Epithelial cell of proximal tubule (primary cell): ENCODE measurements around the gene TXNRD1. TPM values are rescaled to one million over a fixed set of nuclear protein-coding genes. Genes with fewer than 3 reads are reported as not detected.

ENCODE experiments used
- DNase-seq: peaks from one replicate; pipeline ENCODE4 v3.0.0-alpha.2; 2011; ENCODE audit warnings: low read depth
- H3K4me3 ChIP-seq: 2 replicates; pipeline ENCODE4 v1.5.1; 2011; ENCODE audit warnings: low read depth, mild to moderate bottlenecking, low read length
- total RNA-seq: library from RNA; depleted of rRNA; stranded (reverse); fragments of >200 nt; gene quantifications from 2 replicates; pipeline ENCODE4 v1.2.3, GENCODE V29; 2015
- TF ChIP-seq, protein P1 (sequence below): conservative IDR thresholded peaks from 2 replicates; pipeline ENCODE4 v1.5.1; 2012; ENCODE audit warnings: low read depth, mild to moderate bottlenecking, low read length

Gene TXNRD1
- total RNA-seq, 1 donor from 2014 or later: 268 TPM

DNA sequence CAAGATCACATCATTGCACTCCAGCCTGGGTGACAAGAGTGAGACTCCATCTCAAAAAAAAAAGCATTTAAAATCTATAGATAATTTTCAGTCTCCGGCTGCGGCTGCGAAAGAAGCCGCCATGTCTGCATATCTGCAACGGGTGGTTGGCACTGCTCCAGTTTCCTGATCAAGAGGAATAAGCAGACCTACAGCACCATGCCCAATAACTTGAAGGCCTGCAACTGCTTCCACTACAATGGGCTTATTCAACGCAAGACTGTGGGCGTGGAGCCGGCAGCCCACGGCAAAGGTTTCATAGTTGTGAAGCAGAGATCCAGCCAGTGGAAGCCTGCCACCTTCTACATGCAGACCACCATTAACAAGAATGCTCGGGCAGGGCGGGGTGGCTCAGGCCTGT lies 57.4 kb downstream of the TXNRD1 start:
- no peak for DNase-seq
- TF ChIP-seq, protein P1, sequence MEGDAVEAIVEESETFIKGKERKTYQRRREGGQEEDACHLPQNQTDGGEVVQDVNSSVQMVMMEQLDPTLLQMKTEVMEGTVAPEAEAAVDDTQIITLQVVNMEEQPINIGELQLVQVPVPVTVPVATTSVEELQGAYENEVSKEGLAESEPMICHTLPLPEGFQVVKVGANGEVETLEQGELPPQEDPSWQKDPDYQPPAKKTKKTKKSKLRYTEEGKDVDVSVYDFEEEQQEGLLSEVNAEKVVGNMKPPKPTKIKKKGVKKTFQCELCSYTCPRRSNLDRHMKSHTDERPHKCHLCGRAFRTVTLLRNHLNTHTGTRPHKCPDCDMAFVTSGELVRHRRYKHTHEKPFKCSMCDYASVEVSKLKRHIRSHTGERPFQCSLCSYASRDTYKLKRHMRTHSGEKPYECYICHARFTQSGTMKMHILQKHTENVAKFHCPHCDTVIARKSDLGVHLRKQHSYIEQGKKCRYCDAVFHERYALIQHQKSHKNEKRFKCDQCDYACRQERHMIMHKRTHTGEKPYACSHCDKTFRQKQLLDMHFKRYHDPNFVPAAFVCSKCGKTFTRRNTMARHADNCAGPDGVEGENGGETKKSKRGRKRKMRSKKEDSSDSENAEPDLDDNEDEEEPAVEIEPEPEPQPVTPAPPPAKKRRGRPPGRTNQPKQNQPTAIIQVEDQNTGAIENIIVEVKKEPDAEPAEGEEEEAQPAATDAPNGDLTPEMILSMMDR: no peak
- no peak overlapping the region for H3K4me3 ChIP-seq

DNA sequence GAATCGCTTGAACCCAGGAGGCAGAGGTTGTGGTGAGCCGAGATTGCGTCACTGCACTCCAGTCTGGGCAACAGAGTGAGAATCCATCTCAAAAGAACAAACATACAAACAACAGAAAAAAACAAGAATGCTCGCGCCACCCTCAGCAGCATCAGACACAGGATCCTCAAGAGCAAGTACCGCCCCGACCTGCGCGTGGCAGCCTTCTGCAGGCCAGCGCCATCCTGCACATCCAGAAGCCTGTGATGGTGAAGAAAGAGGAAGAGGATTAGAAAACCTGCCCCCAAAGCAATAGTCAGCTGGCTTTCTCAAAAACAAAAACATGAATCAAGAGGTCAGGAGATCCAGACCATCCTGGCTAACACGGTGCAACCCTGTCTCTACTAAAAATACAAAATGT lies 57.9 kb downstream of the TXNRD1 start:
- TF ChIP-seq, protein P1: no peak
- DNase-seq: no peak
- H3K4me3 ChIP-seq: no peak overlapping the region

DNA sequence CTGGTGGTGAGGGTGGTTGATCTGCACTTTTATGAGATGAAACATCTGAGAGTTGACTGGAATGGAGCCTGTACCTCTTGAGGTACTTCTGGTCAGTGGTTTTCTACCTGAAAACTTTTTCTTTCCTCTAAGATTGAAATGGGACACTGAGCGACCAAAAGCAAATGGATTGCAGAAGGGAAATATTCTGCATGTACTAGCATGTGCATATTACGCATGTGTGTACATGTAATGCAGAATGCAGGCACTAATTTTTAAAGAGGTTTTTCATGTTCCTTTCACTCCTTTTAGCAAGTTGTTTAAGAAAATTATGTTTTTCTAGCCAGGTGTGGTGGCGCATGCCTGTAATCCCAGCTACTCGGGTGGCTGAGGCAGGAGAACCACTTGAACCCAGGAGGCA lies 59.2 kb downstream of the TXNRD1 start:
- no peak for DNase-seq
- TF ChIP-seq, protein P1: no peak

DNA sequence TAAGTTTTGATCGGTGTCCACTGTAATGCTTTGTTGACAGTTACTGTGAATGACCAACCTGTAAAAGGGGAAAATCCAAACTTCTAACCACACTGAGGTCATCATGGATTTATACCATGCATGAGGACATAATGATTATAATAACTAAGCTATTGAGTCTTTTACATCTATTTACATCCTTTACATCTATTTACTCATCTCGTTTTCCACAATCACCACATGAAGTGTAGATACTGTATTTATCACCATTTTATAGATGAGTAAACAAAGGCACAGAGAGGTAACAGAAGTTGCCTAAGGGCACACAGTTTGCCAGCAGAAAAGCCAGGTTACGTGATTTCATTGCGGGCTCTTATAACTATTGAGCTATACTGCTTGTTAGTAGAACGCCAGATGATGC lies 60.1 kb downstream of the TXNRD1 start:
- peak overlapping the region; percentile 50 for H3K4me3 ChIP-seq

More for the DNA sequence above, 59.2 kb downstream of the TXNRD1 start:
- H3K4me3 ChIP-seq: no peak overlapping the region

DNA sequence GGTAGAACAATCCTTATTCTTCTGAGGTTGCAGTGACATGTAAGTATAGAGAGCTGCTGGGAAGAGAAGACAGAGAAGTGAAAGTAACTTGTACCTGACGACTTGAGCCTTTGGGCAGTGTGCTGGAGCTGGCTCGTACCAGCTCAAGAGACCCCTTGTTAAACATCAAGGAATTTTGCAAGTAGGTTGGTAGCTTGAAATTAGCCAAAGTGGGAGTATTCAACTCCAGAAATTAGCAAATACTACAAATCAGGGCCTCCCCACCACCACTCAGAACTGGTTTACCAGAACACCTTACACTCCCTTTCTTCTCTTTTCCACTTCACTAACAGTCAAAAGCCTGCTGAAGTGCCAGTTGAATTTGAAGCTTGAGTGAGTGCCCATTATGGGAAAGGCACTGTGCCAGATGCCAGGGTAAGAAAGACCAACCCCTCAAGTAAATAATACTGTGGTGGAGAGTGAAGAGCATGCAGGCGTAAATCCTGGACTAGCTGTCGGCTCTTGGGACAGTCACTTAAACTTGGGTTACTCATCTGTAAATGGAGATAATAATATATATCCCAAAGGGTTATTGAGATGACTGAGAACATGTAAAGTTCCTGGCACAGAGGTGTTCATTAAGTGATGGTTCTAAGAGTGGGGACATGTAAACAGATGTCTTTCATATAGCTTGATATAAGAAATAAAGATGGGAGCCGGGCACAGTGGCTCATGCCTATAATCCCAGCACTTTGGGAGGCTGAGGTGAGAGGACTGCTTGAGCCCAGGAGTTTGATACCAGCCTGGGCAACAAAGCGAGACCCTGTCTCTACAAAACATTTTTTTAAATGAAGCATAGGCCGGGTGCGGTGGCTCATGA lies 60.9 kb downstream of the TXNRD1 start:
- peak overlapping the region; percentile 50 for H3K4me3 ChIP-seq
- TF ChIP-seq, protein P1: no peak
- peak; percentile 82 for DNase-seq

More for the DNA sequence above, 60.1 kb downstream of the TXNRD1 start:
- no peak for DNase-seq
- TF ChIP-seq, protein P1: no peak

DNA sequence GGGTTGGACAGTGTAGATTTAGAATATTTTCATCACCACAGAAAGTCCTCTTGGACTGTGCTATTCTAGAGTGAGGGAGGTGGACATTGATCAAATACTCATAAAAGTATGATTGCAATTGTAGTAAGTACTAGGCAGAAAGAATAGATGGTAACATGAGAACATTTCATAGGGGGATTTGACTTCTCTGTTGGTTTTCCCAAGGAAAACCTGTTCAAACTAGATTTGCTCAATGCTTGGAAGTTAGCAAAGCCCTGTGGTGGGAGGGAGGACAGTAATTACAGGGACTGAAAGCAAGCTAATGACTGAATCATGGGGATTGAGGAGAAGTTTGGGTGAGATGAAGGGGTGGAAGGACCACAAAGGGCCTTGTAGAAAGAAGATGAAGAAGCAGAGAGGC lies 63.6 kb downstream of the TXNRD1 start:
- no peak overlapping the region for H3K4me3 ChIP-seq

More for the DNA sequence above, 63.6 kb downstream of the TXNRD1 start:
- TF ChIP-seq, protein P1: no peak
- no peak for DNase-seq
